ENCODE data around the gene TMCO1.
"Not testable (repeated sequence)": the region's sequence is repeated elsewhere in the genome, so short reads cannot be mapped to it uniquely, and the experiment has no call there.

TMCO1 gene, protein sequence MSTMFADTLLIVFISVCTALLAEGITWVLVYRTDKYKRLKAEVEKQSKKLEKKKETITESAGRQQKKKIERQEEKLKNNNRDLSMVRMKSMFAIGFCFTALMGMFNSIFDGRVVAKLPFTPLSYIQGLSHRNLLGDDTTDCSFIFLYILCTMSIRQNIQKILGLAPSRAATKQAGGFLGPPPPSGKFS

GRCh38 chr1:165768513-165769394 is at the start of gene TMCO1:
Gene TMCO1, minus strand, starts transcription at chr1:165768868. Its CDS starts 117 bp downstream, at chr1:165768751.
- peak; percentile 77 for DNase-seq (ENCODE audit: low read depth)

- DNase-seq (ENCODE audit: low read depth) = no peak
Measured at GRCh38 chr1:165816826-165817497, 48.3 kb upstream of the TMCO1 start.

DNA sequence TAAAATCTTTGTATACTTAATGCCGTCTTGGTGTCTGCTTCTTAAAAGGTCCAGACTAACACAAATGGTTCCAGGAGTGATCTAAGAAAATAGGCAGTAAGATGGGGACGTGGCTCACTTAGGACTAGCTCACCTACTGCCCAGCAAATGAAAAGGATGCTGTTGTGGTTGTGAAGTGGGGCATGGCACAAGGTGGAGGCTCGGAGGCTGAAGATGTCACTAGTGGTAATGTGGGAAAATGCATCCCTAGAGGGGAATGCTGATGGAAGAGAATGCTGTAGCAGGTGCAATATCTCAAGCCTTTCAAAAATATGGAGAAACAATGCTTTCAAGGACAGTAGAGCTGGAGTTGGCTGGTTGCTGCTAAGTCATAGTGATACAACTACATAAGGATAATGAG is 47.5 kb upstream of the TMCO1 start:
- no peak for DNase-seq (ENCODE audit: low read depth)

GRCh38 chr1:165815725-165816124 is 47.1 kb upstream of the TMCO1 start:
- DNase-seq (ENCODE audit: low read depth) = no peak

- no peak for DNase-seq (ENCODE audit: low read depth)
Measured at GRCh38 chr1:165807613-165808012, 38.9 kb upstream of the TMCO1 start.

DNA sequence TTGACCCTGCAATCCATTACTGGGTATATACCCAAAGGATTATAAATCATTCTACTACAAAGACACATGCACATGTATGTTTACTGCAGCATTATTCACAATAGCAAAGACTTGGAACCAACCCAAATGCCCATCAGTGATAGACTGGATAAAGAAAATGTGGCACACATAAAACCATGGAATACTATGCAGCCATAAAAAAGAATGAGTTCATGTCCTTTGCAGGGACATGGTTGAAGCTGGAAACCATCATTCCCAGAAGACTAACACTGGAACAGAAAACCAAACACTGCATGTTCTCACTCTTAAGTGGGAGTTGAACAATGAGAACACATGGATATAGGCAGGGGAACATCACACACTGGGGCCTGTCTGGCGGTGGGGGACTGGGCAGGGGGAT is 35.8 kb upstream of the TMCO1 start:
- DNase-seq (ENCODE audit: low read depth) = not testable (repeated sequence)

DNA sequence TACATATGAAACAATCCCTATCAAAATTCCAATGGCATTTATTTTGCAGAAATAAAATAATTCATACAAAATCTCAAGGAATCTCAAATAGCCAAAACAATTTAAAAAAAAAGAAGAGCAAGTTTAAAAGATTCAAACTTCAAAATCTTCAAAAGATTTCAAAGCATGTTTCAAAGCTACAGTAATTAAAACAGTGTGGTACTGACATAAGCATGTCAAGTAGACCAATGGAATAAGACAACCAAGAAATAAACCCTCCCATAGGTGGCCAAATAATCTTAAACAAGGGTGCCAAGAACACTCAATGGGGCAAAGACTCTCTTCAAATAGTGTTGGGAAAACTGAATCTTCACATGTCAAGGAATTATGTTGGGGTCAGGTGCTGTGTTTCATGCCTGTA is 30.7 kb upstream of the TMCO1 start:
- DNase-seq (ENCODE audit: low read depth) = no peak

DNA sequence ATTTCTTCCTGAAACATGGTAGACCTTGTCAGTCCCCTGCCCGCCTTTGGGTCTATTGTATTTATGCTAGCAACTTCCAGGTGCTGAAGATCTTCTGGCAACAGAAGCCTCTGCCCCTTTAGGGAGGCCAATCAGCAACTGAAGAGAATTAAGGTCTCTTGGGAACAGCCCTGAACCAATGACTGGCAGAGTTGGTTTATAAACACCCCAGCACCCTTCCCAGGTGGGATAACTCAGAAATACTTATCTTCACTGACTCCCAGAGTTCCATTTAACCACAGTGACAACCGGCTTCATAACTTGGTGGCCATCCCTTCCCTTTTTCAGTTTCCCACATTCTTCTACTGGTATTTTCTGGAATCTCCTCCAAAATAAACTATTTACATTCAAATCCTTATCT is 27.2 kb upstream of the TMCO1 start:
- no peak for DNase-seq (ENCODE audit: low read depth)

DNA sequence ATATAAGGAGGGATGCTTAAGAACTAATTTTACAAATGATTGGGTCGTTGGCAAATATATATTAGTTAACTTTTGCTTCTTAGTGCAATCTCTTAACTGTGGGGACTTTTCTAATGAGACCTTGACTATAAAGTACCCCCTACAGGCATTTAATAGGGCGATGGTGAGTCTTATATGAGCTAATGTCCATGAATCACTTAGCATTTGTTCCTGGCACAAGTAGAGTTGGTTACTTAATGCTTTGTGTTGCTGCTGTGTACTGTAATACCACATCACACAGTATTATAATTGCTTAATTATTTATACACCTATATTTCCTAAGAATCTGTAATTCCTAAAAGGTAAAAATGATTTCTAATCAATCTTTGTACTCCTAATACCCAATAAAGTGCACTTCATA is 25.3 kb upstream of the TMCO1 start:
- DNase-seq (ENCODE audit: low read depth) = no peak

DNA sequence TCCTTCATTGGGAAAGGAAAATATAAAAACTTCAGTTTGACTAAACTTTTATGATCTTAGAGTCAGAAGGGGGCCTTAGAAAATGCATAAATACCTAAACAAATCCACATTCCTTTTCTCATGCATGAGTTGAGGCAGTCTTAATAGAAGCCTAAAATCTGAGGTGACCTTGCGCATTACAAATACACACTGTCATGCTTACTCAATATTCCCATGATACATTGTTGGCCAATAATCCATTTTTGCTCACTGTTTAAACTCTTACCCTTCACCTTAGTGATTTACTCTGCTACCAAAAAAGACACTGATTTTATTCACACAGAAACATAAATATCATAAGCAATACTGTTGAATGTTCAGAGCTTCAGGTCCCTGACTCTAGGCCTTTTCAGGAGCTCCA is 19.1 kb upstream of the TMCO1 start:
- no peak for DNase-seq (ENCODE audit: low read depth)

- not testable (repeated sequence) for DNase-seq (ENCODE audit: low read depth)
Measured at GRCh38 chr1:165783519-165783918, 14.9 kb upstream of the TMCO1 start.

DNA sequence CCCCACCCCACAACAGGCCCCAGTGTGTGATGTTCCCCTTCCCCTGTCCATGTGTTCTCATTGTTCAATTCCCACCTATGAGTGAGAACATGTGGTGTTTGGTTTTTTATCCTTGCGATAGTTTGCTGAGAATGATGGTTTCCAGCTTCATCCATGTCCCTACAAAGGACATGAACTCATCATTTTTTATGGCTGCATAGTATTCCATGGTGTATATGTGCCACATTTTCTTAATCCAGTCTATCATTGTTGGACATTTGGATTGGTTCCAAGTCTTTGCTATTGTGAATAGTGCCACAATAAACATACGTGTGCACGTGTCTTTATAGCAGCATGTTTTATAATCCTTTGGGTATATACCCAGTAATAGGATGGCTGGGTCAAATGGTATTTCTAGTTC is 9.5 kb upstream of the TMCO1 start:
- DNase-seq (ENCODE audit: low read depth) = not testable (repeated sequence)

DNA sequence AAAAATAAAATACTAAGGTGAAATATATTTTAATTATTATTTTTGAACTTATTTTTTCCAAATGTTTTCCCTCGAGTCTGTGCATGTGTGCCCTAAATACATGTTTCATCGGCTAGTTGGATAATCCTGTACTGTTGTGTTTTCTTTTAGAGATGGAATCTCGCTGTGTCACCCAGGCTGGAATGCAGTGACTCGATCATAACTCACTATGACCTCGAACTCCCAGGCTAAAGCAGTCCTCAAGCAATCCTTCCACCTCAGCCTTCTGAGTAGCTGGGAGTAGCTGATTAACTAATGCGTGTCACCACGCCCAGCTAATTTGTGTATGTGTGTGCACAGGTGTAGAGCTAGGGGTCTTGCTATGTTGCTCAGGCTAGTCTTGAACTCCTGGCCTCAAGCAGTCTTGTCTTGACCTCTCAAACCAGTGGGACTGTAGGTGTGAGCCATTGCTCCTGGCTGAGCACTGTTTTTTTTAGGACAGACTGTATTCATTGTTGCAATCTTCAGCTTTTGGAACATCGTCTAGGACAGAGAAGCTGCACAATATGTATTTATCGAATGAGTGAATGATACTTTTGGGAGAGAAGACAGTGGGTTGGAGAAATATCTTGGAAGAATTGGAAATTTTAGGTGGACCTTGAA is 4.8 kb upstream of the TMCO1 start:
- DNase-seq (ENCODE audit: low read depth) = no peak

DNA sequence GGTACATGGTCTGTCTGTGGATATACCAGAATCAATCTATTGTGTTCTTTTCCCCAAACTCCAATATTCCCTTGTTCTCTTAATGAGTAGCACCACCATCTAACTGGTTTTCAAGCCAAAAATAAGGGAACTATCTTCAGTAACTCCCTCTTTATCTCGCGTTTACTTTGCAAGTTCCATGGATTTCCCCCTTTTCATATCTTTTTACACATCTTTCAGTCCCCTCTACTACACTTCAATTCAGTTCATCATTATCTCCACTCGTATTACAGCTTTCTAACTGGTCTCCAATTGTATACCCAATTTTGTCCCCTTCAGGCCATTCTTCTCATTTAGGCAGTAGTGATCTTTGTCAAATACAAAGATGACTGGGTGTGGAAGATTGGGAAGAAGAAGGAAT is 4.1 kb upstream of the TMCO1 start:
- no peak for DNase-seq (ENCODE audit: low read depth)

DNA sequence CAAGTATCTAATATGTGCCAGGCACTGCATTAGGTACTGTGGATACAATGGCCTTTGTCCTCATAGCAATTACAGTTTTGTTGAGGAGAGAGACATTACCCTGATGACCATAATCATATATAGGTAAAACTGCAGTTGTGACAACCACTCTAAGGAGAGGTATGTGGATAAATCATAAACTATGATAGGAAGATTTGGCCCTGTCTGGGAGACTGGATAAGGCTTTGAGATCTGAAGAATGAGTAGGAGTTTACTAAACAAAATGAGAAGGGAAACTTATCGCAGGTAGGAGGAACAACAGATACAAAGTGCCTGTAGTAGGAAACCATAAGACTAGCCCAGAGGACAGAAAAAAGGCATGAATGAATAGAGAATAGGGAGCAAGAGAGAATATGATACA is 4.4 kb downstream of the TMCO1 start:
- no peak for DNase-seq (ENCODE audit: low read depth)

DNA sequence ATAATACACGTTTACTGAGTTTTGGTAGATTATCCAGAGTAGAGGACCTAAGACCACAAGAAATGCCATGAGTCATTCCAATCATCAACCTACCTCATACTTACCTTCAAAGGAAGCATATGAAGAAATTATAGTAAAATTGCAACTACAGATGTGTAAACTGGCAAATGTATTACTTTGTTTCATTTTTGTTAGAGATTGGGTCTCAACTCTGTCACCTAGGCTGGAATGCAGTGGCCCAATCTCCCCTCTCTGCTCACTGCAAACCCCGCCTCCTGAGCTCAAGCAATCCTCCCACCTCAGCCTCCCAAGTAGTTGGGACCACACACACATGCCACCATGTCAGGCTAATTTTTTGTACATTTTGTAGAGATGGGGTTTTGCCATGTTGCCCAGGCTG is 5.2 kb downstream of the TMCO1 start:
- DNase-seq (ENCODE audit: low read depth) = no peak

GRCh38 chr1:165762725-165763124 is 5.9 kb downstream of the TMCO1 start:
- no peak for DNase-seq (ENCODE audit: low read depth)

GRCh38 chr1:165759095-165759494 is 9.6 kb downstream of the TMCO1 start:
- no peak for DNase-seq (ENCODE audit: low read depth)

GRCh38 chr1:165755393-165756010 is 13.2 kb downstream of the TMCO1 start:
- DNase-seq (ENCODE audit: low read depth) = no peak

DNA sequence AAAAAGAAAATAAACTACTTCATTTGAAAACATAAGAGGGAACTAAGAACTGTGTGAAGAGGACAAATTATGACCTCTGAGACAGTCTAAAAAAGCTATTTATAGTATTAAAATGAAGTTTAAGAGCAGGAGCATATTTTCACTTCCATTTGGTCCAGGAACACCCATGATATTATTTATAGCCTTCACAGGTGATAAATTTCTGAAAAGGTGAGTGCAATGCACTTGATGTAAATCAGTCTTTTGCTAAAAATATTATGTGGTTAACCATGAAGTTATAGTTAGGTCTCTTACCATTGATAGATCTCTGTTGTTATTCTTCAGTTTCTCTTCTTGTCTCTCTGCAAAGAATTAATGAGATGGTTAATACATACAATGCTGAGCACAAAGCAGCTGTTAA is 14.7 kb downstream of the TMCO1 start:
- DNase-seq (ENCODE audit: low read depth) = no peak

GRCh38 chr1:165748550-165748949 is 20.1 kb downstream of the TMCO1 start:
- DNase-seq (ENCODE audit: low read depth) = no peak
